Activated B cell treated with CpG ODN at 0.5 μM for 24 hours (primary cell): Measurements from ENCODE around the gene MICOS13. TPM values are rescaled to one million over a fixed set of nuclear protein-coding genes. Genes with fewer than 3 reads are reported as not detected.

Experiments used
- ATAC-seq: fragments of 200-7000 bp; cut with Tn5 transposase; one replicate; pipeline ENCODE4 v1.10.0; 2021; ENCODE audit warnings: low read depth, mild to moderate bottlenecking, moderate library complexity
- CTCF ChIA-PET: fragments of 350-600 bp; sonication (Branson Sonifier 250); formaldehyde crosslinking; loops from one replicate; lab custom pipeline; 2021; ENCODE audit warnings: antibody characterized with exemption; lab: Charles Lee
- POLR2A ChIA-PET: fragments of 350-600 bp; sonication (Branson Sonifier 250); formaldehyde crosslinking; loops from one replicate; lab custom pipeline; 2021; ENCODE audit warnings: antibody characterized with exemption; lab: Charles Lee
- DNase-seq: peaks from one replicate; pipeline ENCODE4 v3.0.0; 2022
- H3K27ac Mint-ChIP-seq: one replicate; pipeline ENCODE4 v1.8.0; 2020; ENCODE audit warnings: mixed read lengths
- H3K27me3 Mint-ChIP-seq: one replicate; pipeline ENCODE4 v1.8.0; 2021; ENCODE audit warnings: mixed read lengths
- H3K36me3 Mint-ChIP-seq: one replicate; pipeline ENCODE4 v1.8.0; 2021; ENCODE audit warnings: low read depth, mixed read lengths
- H3K4me1 Mint-ChIP-seq: one replicate; pipeline ENCODE4 v1.8.0; 2021; ENCODE audit warnings: mixed read lengths
- H3K4me3 Mint-ChIP-seq: one replicate; pipeline ENCODE4 v1.8.0; 2020; ENCODE audit warnings: mild to moderate bottlenecking, mixed read lengths
- H3K9me3 Mint-ChIP-seq: one replicate; pipeline ENCODE4 v1.8.0; 2020; ENCODE audit warnings: mixed read lengths
- CTCF ChIP-seq: fragments of 200-600 bp; IDR thresholded peaks from one replicate; pipeline ENCODE4 v1.8.0; 2022; ENCODE audit warnings: antibody characterized with exemption, mild to moderate bottlenecking
- intact Hi-C: fragments of 100-400 bp; cut with micrococcal nuclease; formaldehyde crosslinking; loops from one replicate; pipeline ENCODE4 v1.15.1; 2024
- total RNA-seq: library from RNA; stranded (reverse); gene quantifications from 2 replicates; pipeline ENCODE4 v1.2.3, GENCODE V29; 2022

MICOS13 gene
- total RNA-seq, 1 donor from 2014 or later = 60.8 TPM

- intact Hi-C loops = no loop called here
- H3K4me1 Mint-ChIP-seq = peaks cover 18% of the 10 kb centered on the region
- H3K36me3 Mint-ChIP-seq = peaks cover 25% of the 10 kb centered on the region
- ChIA-PET POLR2A (interaction anchor here (1.0 to 1.2 kb wide), 2 partner anchors 10 to 13 kb away, joined by 3 to 5 read pairs; no protein-coding TSS in a partner anchor), CTCF (interaction anchor here (1.0 kb wide), 1 partner anchor 11 kb away, joined by 3 read pairs; no protein-coding TSS in a partner anchor)
- H3K27ac Mint-ChIP-seq = no peak overlapping the region
- peaks cover 2% of the 10 kb centered on the region for H3K27me3 Mint-ChIP-seq
- TF ChIP-seq CTCF = no peak
- DNase-seq (no peak), ATAC-seq (no peak)
- H3K9me3 Mint-ChIP-seq = no peaks in the 10 kb centered on the region
- no peak overlapping the region for H3K4me3 Mint-ChIP-seq
Observed at GRCh38 chr19:5676105-5676771, 4.1 kb downstream of the MICOS13 start.

GRCh38 chr19:5674714-5675113 lies 5.6 kb downstream of the MICOS13 start:
- TF ChIP-seq CTCF = no peak
- peaks cover 27% of the 10 kb centered on the region for H3K36me3 Mint-ChIP-seq
- no peak overlapping the region for H3K27ac Mint-ChIP-seq
- no peaks in the 10 kb centered on the region for H3K27me3 Mint-ChIP-seq
- peaks cover 8% of the 10 kb centered on the region for H3K4me1 Mint-ChIP-seq
- POLR2A ChIA-PET = interaction anchor here (0.6 kb wide), 1 partner anchor 50 kb away, joined by 8 read pairs; no protein-coding TSS in a partner anchor
- intact Hi-C loops = no loop called here
- ATAC-seq = no peak
- DNase-seq = no peak
- CTCF ChIA-PET = no interaction called here
- no peaks in the 10 kb centered on the region for H3K9me3 Mint-ChIP-seq
- H3K4me3 Mint-ChIP-seq = no peak overlapping the region

GRCh38 chr19:5673752-5674151 lies 6.6 kb downstream of the MICOS13 start:
- CTCF ChIA-PET = no interaction called here
- no peak overlapping the region for H3K4me3 Mint-ChIP-seq
- H3K4me1 Mint-ChIP-seq = no peaks in the 10 kb centered on the region
- peaks cover 36% of the 10 kb centered on the region for H3K36me3 Mint-ChIP-seq
- DNase-seq (no peak), ATAC-seq (no peak)
- H3K27me3 Mint-ChIP-seq = no peaks in the 10 kb centered on the region
- no peak overlapping the region for H3K27ac Mint-ChIP-seq
- POLR2A ChIA-PET = no interaction called here
- no peaks in the 10 kb centered on the region for H3K9me3 Mint-ChIP-seq
- intact Hi-C loops = no loop called here
- TF ChIP-seq CTCF = no peak

GRCh38 chr19:5672708-5673459 lies 7.4 kb downstream of the MICOS13 start:
- TF ChIP-seq CTCF = no peak
- no peak for DNase-seq
- Mint-ChIP-seq H3K36me3 (peaks cover 40% of the 10 kb centered on the region), H3K27ac (peak overlapping the region; percentile 31), H3K4me1 (no peaks in the 10 kb centered on the region), H3K9me3 (no peaks in the 10 kb centered on the region), H3K27me3 (no peaks in the 10 kb centered on the region), H3K4me3 (no peak overlapping the region)
- intact Hi-C loops = no loop called here
- no peak for ATAC-seq
- ChIA-PET CTCF (no interaction called here), POLR2A (interaction anchor here (0.8 kb wide), 1 partner anchor 51 kb away, joined by 3 read pairs; no protein-coding TSS in a partner anchor)

- no peaks in the 10 kb centered on the region for H3K4me1 Mint-ChIP-seq
- intact Hi-C loops = no loop called here
- H3K9me3 Mint-ChIP-seq = no peaks in the 10 kb centered on the region
- no peak overlapping the region for H3K4me3 Mint-ChIP-seq
- peaks cover 49% of the 10 kb centered on the region for H3K36me3 Mint-ChIP-seq
- H3K27ac Mint-ChIP-seq = no peak overlapping the region
- ChIA-PET CTCF (no interaction called here), POLR2A (no interaction called here)
- DNase-seq (no peak), ATAC-seq (no peak)
- no peaks in the 10 kb centered on the region for H3K27me3 Mint-ChIP-seq
- no peak for TF ChIP-seq CTCF
Observed at GRCh38 chr19:5671600-5671999, 8.7 kb downstream of the MICOS13 start.
